Inferior parietal cortex (tissue), 1 donor: Measurements from ENCODE around the gene DGKD.

Source experiments
- DNase-seq: peaks from one replicate; pipeline ENCODE4 v3.0.0-alpha.2; 2016; ENCODE audit errors: extremely low spot score

DGKD gene

DNA sequence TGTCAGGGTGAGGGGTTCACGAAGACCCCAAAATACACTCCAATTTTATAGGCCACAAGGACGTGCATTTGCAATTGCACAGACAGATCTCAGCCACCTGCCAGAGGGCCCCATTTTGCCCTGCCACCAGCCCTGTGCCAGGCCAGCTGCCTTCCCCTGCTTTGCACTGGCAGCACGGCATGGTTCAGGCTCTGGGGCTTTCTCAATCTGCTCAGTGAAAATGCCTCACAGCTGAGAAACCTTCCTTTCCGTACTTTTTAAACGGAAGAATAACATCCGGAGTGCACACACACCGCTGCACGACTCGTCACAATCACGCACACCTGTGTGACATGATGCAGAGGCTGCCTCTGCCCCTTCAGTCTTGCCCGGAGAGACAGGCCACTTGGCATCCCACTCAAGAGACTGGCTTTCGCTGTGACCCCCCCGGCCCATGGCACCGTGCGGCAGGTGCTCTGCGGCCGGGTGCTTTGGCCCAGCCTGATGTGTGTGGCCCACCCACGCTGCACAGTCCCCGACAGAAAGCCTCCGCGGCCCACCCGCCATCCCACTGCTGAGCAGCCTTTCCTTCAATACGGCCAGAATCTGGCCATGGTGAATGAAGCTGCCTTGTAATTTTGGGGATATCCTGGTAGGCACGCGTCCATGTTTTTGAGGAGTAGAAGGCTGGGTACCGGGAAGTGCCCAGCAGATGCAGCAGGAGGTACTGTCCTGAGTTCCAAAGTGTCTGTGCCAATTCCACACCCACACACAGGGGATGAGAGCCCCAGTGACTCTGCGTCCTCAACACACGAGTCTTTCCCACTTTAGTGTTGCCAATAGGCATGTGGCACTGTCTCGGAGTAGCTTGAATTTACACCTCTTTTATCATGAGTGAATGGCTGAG lies 123.5 kb downstream of the DGKD start:
- DNase-seq = no peak

DNA sequence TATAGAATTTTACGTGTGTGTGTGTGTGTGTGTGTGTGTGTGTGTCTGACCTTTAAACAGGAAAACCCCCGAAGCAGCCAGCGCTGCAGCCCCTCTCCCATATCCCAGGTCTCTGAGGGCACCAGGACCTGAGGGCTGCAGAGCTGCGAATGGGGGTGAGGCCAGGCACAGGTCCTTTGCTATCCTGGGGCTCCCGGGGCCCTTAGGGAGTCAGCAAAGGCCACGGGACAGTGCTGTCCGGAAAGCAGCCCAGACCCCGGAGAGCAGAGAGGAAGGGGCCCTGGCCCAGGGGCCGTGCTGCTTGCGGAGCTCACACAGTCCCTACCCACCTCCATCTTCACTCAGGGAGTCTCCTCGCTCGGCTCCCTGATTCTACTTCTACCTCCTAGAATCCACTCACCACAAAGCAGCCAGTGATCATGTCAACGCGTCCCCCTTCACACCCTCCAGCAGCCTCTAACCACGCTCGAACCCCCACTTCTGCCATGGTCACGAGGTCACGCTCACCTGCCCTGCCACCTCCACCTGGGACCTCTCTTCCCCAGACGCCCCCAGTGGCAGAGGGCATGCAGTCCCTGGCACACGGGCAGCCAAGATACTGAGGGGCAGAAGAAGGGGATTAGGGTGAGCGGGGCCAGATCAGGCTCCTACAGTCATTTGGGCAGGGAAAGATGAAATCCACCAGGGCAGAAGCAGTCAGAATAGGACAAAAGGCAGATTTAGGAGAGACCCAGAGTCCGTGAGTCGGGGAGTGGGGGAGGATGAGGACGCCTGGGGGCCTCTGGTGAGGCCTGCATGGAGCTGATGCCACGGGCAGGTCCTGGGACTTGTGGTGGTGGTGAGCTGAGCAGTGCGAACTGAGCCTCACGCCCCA lies 125.6 kb downstream of the DGKD start:
- DNase-seq = no peak

DNA sequence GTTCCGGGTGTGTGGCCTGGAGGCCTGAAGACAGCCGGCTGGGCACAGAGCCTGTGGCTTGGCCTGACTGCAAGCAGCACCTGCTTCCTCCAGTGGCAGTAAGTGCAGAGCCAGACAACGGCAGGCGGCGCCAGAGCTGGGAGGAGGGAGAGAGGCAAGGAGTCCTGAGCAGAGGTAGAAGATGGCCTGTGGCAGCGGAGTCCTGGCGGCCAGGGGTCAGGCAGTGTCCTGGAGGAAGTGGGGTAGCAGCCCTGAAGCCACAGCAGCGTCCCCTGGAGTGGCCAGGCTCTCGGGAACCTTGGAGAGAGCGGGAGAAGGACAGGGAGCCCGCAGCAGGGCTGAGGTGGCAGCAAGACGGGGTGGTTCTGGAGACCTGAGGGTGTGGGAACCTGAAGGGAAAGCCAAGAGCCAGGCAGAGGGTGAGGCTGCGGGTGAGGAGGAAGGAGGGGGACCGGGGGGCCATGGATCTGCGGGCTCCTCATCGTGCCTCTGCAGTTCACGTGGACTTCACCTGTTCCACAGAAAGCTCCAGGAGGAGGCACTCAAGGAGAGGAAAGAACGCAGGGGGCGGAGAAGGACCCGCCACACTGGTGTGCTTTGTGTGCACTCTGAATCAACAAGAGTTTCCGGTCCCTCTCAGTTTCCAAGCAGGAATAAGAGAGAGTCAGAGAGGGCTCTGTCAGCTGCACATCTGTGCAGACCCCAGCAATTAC lies 126.4 kb downstream of the DGKD start:
- no peak for DNase-seq

- no peak for DNase-seq
Measured at GRCh38 chr2:233481368-233482142, 127.3 kb downstream of the DGKD start.

- no peak for DNase-seq
Measured at GRCh38 chr2:233482616-233483015, 128.3 kb downstream of the DGKD start.

GRCh38 chr2:233485726-233486125 lies 131.4 kb downstream of the DGKD start:
- no peak for DNase-seq

- no peak for DNase-seq
Measured at GRCh38 chr2:233486357-233486756, 132.1 kb downstream of the DGKD start.

DNA sequence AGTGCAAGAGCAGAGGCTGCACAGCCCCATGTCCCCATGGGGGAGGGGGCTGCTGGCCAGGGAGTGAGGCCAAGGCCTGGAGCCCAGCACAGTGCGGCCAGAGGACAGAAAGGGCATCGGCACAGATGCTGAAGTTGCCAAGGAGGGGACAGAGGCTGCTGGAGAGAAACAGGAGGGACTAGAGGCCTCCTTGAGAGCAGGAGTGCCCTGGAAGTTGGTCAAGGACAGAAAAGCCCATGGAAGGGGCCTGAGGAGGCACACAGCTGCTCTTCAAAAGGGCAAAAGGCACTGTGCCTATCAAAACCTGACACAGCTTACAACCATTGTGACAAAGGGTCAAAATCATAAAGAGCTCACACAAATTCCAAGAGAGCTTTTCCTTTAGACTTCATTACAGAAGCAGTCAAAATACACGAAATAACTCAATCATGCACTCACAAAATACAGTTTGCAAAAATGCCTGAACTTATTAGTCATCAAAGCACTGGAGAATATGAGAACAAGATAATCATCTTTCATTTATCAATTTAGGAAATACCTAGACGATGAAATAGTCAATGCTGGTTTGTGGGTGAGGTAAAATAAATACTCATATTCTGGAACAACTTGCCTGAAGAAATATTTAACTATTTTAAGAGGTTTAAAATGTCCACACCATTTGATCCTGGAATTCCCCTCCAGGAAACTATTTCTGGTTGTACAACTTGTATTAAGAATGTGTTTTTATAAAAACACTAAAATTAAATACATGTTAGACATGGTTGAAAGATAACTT lies 132.7 kb downstream of the DGKD start:
- DNase-seq = no peak

DNA sequence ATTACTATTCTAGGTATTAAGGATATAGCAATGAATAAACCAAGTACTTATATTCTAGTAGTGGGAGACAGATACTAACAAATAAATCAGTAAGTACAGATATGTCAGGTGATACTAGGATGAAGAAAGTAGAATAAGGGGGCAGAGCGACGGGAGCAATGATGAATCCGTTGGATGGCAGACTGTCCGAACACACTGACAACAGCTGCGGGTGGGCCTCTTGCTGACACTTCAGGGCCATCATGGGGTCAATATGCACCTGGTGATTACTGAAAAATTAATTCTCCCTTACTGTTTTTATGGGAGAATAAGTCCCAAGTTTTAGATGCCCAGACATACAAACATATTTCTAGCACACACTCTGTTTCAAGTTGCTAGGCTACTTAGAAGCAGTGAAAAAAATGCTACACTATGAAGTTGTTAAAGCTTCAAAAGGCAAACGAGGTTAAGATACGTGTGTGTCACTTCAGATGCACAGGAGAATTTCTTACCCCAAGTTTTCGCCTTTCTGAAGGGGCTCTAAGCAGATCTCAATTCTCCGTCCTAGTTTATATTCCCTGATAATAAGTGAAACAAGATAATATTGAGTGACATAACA lies 133.6 kb downstream of the DGKD start:
- no peak for DNase-seq

DNA sequence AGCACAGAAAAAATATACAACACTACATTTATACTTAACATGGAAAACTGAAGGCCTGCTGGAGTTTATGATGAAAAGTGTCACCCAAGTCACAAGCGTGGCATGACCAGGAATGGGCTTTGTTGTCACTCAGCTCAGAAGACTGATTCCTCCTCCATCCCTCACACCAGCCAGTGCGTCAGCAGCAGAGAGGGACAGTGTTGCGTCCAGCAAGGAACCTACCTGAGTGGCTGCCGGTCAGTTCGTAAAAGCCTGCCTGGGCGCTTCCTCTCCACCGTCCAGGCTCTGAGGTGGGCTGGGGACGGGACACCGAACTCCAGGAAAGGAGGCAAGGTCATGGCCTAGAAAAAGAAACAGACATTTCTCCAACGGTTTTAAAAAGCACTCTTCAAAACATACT lies 134.8 kb downstream of the DGKD start:
- DNase-seq = no peak

DNA sequence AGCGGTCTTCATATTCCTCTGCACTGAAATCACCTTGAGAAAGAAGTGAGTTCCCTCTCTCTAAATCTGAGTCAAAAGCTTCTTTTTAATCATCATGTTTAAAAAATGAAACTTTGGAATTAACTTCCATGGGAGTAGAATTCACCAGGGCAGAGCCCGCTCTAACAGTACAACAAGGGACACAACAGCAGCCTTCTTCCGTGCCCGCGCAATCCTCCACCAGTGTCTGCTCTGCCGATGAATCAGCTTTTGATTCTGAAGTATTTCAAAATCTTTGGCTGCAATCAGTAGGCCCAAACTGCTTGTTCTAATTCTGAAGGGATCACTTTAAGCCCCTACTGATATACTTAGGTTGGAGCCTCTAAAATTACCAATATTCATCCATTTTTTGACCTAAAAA lies 135.4 kb downstream of the DGKD start:
- DNase-seq = peak; percentile 51

DNA sequence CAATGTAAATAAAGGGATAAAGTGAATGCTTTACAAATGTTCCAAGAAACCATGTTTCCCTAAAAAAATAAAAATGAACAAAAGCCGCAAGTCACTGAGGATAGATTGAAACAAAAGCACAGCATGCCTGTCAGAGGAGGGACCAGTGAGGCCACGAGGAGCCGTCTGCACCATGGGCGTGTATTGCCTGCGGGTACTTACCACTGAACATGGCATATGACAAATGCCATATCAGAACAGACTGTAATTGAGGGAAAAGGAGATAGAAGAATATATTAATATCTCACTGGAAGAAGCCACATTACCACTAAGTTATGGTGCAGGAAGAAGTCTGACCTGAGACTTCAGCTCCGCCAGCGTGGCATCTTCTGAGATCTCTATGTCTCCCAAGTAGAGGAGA lies 136.5 kb downstream of the DGKD start:
- DNase-seq = no peak

GRCh38 chr2:233491326-233491725 lies 137.0 kb downstream of the DGKD start:
- no peak for DNase-seq

- DNase-seq = no peak
Measured at GRCh38 chr2:233492078-233492477, 137.8 kb downstream of the DGKD start.

GRCh38 chr2:233492751-233493150 lies 138.5 kb downstream of the DGKD start:
- DNase-seq = no peak

DNA sequence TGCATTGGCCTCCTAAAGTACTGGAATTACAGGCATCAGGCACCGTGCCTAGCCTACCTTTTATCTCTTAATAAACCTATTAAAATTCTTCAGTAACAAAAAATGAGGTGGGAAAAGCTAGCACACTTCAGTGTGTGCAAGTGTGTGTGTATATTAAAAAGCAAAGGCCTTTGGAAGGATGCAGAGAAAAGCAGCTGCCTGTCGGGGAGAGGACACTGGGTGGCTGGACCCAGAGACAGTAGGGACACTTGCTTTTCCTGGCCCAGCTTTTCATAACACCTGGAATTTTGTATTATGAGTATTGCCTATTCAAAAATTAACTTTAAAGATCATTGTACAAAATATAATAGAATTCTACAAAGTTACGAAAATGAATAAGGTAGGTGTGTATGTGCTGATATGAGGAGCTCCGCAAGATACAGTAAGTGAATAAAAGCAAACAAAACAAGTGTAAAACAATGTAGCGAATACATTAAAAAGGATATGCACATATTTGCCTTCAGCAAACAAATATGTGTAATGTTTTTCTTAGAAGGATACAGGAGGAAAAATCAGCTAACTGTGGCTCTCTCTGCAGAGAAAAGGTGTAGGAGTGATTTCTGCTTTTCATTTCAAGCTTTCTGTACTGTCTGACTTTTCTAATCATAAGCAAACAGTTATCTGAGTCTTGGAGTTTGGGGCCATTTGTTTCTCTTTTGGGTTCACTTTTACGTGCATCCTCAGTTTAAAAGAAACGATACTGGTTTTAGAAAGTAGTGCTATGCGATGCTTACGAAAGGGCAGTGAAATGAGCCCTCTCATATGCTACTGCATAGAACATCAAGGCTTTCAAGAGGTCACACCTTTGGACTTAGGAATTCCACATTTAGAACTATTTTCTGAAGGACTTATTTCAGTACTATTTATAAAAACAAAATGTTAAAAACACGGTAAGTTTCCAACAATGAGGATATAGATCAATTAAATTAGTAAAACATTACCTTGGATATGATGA lies 141.5 kb downstream of the DGKD start:
- DNase-seq = no peak

- DNase-seq = no peak
Measured at GRCh38 chr2:233497692-233498091, 143.4 kb downstream of the DGKD start.

DNA sequence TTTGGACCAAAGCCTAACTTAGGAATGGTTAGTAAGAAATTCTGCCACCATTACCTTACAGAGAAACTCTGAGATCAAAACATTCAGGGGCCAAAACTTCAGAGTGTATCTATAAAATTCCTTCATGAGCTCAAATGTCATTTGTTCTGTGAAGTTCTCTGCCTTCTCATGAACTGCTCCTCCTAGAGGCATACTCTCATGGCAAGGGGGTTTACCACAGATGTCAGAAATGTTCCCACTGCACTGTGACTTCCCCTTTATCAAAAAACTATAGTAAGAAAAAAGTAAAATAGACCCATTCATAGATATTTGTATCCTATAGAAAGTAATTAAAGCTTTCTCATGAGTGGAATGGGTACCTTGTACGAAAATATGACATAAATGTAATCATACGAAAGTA lies 143.8 kb downstream of the DGKD start:
- DNase-seq = no peak

DNA sequence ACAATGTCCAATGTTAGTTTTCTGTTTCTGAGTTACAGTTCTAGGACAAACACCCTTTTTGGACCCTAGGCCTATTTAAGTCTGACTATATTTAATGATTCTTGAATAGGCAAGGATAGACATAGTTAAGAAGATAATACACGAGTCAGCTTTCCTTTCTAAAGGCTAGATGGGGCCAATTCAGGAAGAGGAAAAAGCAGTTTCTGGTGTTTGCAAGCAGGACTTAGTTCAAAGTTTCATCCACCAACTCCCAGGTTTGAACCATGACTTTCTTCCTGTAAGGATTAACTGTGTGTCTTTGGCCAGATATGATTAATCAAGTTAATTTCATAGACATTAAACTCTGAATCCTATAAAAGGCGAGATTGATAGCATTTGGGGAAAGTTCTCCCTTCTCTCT lies 145.6 kb downstream of the DGKD start:
- DNase-seq = no peak
